ENCODE measurements around the gene ELOVL3.
"Not testable (repeated sequence)": the region's sequence is repeated elsewhere in the genome, so short reads cannot be mapped to it uniquely, and the experiment has no call there.

ELOVL3 gene

GRCh38 chr10:102225646-102226541, at the start of gene ELOVL3:
Gene ELOVL3 (plus strand): TSS chr10:102226299. CDS start chr10:102226549, 250 bp downstream.
- peak; percentile 65 to 73 for DNase-seq (ENCODE audit: low read depth in 2 of 2)

GRCh38 chr10:102184606-102185005, 41.5 kb upstream of the ELOVL3 start:
- DNase-seq (ENCODE audit: low read depth in 2 of 2): no peak

- DNase-seq (ENCODE audit: low read depth in 2 of 2): no peak
These were observed 40.8 kb upstream of the ELOVL3 start for GRCh38 chr10:102185272-102185671.

GRCh38 chr10:102185811-102186527, 40.1 kb upstream of the ELOVL3 start:
- DNase-seq (ENCODE audit: low read depth in 2 of 2): no peak

- no peak for DNase-seq (ENCODE audit: low read depth in 2 of 2)
These were observed 37.7 kb upstream of the ELOVL3 start for GRCh38 chr10:102188298-102188940.

- not testable (repeated sequence) for DNase-seq (ENCODE audit: low read depth in 2 of 2)
These were observed 36.9 kb upstream of the ELOVL3 start for GRCh38 chr10:102188941-102189898.

- no peak for DNase-seq (ENCODE audit: low read depth in 2 of 2)
These were observed 34.1 kb upstream of the ELOVL3 start for GRCh38 chr10:102191956-102192355.

GRCh38 chr10:102195296-102195870, 30.7 kb upstream of the ELOVL3 start:
- no peak for DNase-seq (ENCODE audit: low read depth in 2 of 2)

GRCh38 chr10:102196893-102197292, 29.2 kb upstream of the ELOVL3 start:
- DNase-seq (ENCODE audit: low read depth in 2 of 2): no peak

- DNase-seq (ENCODE audit: low read depth in 2 of 2): no peak
These were observed 28.1 kb upstream of the ELOVL3 start for GRCh38 chr10:102198027-102198426.

GRCh38 chr10:102200751-102201640, 25.1 kb upstream of the ELOVL3 start:
- no peak for DNase-seq (ENCODE audit: low read depth in 2 of 2)

- DNase-seq (ENCODE audit: low read depth in 2 of 2): no peak
These were observed 23.7 kb upstream of the ELOVL3 start for GRCh38 chr10:102202386-102202785.

GRCh38 chr10:102208311-102209035, 17.6 kb upstream of the ELOVL3 start:
- no peak for DNase-seq (ENCODE audit: low read depth in 2 of 2)

GRCh38 chr10:102211615-102212299, 14.3 kb upstream of the ELOVL3 start:
- no peak for DNase-seq (ENCODE audit: low read depth in 2 of 2)

- DNase-seq (ENCODE audit: low read depth in 2 of 2): not testable (repeated sequence)
These were observed 12.5 kb upstream of the ELOVL3 start for GRCh38 chr10:102213599-102213998.

- no peak for DNase-seq (ENCODE audit: low read depth in 2 of 2)
These were observed 6.7 kb upstream of the ELOVL3 start for GRCh38 chr10:102219370-102219769.

- no peak for DNase-seq (ENCODE audit: low read depth in 2 of 2)
These were observed 5.5 kb upstream of the ELOVL3 start for GRCh38 chr10:102220612-102221011.

- no peak for DNase-seq (ENCODE audit: low read depth in 2 of 2)
These were observed 3.3 kb upstream of the ELOVL3 start for GRCh38 chr10:102222797-102223196.

GRCh38 chr10:102226542-102226870, 407 bp downstream of the ELOVL3 start:
- no peak for DNase-seq (ENCODE audit: low read depth in 2 of 2)
